Liver (tissue), 9 donors: Measurements from ENCODE around the gene ZP4. TPM values are rescaled to one million over a fixed set of nuclear protein-coding genes. Genes with fewer than 3 reads are reported as not detected.

ENCODE experiments used
- DNase-seq: peaks from one replicate; pipeline ENCODE4 v3.0.0-alpha.2; 2017; ENCODE audit warnings: low spot score
- H3K27ac ChIP-seq, 2 donors: one replicate each; pipeline ENCODE4 v1.7.0; 2013; ENCODE audit warnings: inconsistent platforms in 2 of 2, low read length in 2 of 2, control low read depth in 1 of 2, low read depth in 1 of 2, mild to moderate bottlenecking in 1 of 2
- H3K27me3 ChIP-seq, 4 donors: one replicate each; pipeline versions ENCODE4 v1.6.1 to v1.7.0; 2013; ENCODE audit warnings: low read length in 3 of 4, inconsistent platforms in 1 of 4, mild to moderate bottlenecking in 1 of 4, moderate library complexity in 1 of 4; ENCODE audit not compliant: control insufficient read depth in 4 of 4, insufficient read depth in 4 of 4
- H3K36me3 ChIP-seq, 4 donors: one replicate each; pipeline versions ENCODE4 v1.6.1 to v1.7.0; 2013; ENCODE audit warnings: low read length in 3 of 4, mild to moderate bottlenecking in 3 of 4, low read depth in 1 of 4, moderate library complexity in 1 of 4; ENCODE audit not compliant: control insufficient read depth in 4 of 4, insufficient read depth in 3 of 4
- H3K4me1 ChIP-seq, 4 donors: one replicate each; pipeline versions ENCODE4 v1.6.1 to v1.7.0; 2013; ENCODE audit warnings: low read length in 3 of 4, mild to moderate bottlenecking in 3 of 4, moderate library complexity in 1 of 4; ENCODE audit not compliant: control insufficient read depth in 4 of 4, insufficient read depth in 4 of 4
- H3K4me3 ChIP-seq, 3 donors: one replicate each; pipeline versions ENCODE4 v1.6.1 to v1.7.0; 2013; ENCODE audit warnings: low read length in 3 of 3, control low read depth in 1 of 3, low read depth in 1 of 3, mild to moderate bottlenecking in 1 of 3
- H3K9ac ChIP-seq, 2 donors: one replicate each; pipeline ENCODE4 v1.7.0; 2013; ENCODE audit warnings: low read length in 2 of 2, mild to moderate bottlenecking in 2 of 2, moderate library complexity in 2 of 2, control low read depth in 1 of 2, low read depth in 1 of 2
- H3K9me3 ChIP-seq, 4 donors: one replicate each; pipeline versions ENCODE4 v1.6.1 to v1.7.0; 2013; ENCODE audit warnings: low read length in 3 of 4; ENCODE audit not compliant: control insufficient read depth in 4 of 4
- ATF3 ChIP-seq: IDR thresholded peaks from 2 replicates; pipeline ENCODE4 v1.6.1; 2016; ENCODE audit warnings: antibody characterized with exemption
- CTCF ChIP-seq: fragments of 150-350 bp; IDR thresholded peaks from 2 replicates; pipeline ENCODE4 v1.5.1; 2017; ENCODE audit warnings: improper control_type of control experiment, low read depth, low read length; ENCODE audit not compliant: missing input control
- EGR1 ChIP-seq, 2 donors: IDR thresholded peaks; 2 replicates each; pipeline ENCODE4 v1.6.1; 2016 to 2018; ENCODE audit warnings: antibody characterized with exemption in 2 of 2, low read depth in 2 of 2
- FOXA1 ChIP-seq: IDR thresholded peaks from 2 replicates; pipeline ENCODE4 v1.6.1; 2016; ENCODE audit warnings: antibody characterized with exemption
- FOXA2 ChIP-seq: IDR thresholded peaks from 2 replicates; pipeline ENCODE4 v1.6.1; 2016; ENCODE audit warnings: antibody characterized with exemption
- GABPA ChIP-seq, 2 donors: IDR thresholded peaks in 1 of 2; conservative IDR thresholded peaks in 1 of 2; 2 replicates each; pipeline ENCODE4 v1.6.1; 2016; ENCODE audit warnings: antibody characterized with exemption in 2 of 2, mild to moderate bottlenecking in 1 of 2, moderate library complexity in 1 of 2
- HNF4A ChIP-seq, 2 donors: conservative IDR thresholded peaks; 2 replicates each; pipeline ENCODE4 v1.6.1; 2016; ENCODE audit warnings: antibody characterized with exemption in 2 of 2, mild to moderate bottlenecking in 2 of 2
- HNF4G ChIP-seq: IDR thresholded peaks from 2 replicates; pipeline ENCODE4 v1.6.1; 2016; ENCODE audit warnings: antibody characterized with exemption
- JUND ChIP-seq, 2 donors: IDR thresholded peaks; 2 replicates each; pipeline ENCODE4 v1.6.1; 2016; ENCODE audit warnings: antibody characterized with exemption in 2 of 2
- MAX ChIP-seq: IDR thresholded peaks from 2 replicates; pipeline ENCODE4 v1.6.1; 2016; ENCODE audit warnings: antibody characterized with exemption
- NR2F2 ChIP-seq: IDR thresholded peaks from 2 replicates; pipeline ENCODE4 v1.6.1; 2016; ENCODE audit warnings: antibody characterized with exemption
- RAD21 ChIP-seq, 2 donors: IDR thresholded peaks; 2 replicates each; pipeline ENCODE4 v1.6.1; 2016; ENCODE audit warnings: antibody characterized with exemption in 2 of 2, mild to moderate bottlenecking in 2 of 2
- REST ChIP-seq: IDR thresholded peaks from 2 replicates; pipeline ENCODE4 v1.6.1; 2016; ENCODE audit warnings: antibody characterized with exemption, mild to moderate bottlenecking
- RXRA ChIP-seq, 2 donors: IDR thresholded peaks; 2 replicates each; pipeline ENCODE4 v1.6.1; 2017 to 2018; ENCODE audit warnings: antibody characterized with exemption in 2 of 2, mild to moderate bottlenecking in 1 of 2
- SP1 ChIP-seq: IDR thresholded peaks from 2 replicates; pipeline ENCODE4 v1.6.1; 2018; ENCODE audit warnings: antibody characterized with exemption, mild to moderate bottlenecking
- TAF1 ChIP-seq: conservative IDR thresholded peaks from 2 replicates; pipeline ENCODE4 v1.6.1; 2016; ENCODE audit warnings: antibody characterized with exemption, mild to moderate bottlenecking
- YY1 ChIP-seq: IDR thresholded peaks from 2 replicates; pipeline ENCODE4 v1.6.1; 2016; ENCODE audit warnings: antibody characterized with exemption, mild to moderate bottlenecking
- ZBTB33 ChIP-seq: IDR thresholded peaks from 2 replicates; pipeline ENCODE4 v1.6.1; 2016; ENCODE audit warnings: antibody characterized with exemption
- polyA plus RNA-seq, 2 donors: library from polyadenylated mRNA; stranded (reverse) in 1 of 2; unstranded in 1 of 2; fragments of 200-250 nt in 1 of 2; fragments of >200 nt in 1 of 2; fragmentation: Nextera tagmentation in 1 of 2; extraction: Ambion mirVana in 1 of 2; gene quantifications; one replicate each; pipeline versions ENCODE4 v1.2.1 to v1.2.3, GENCODE V29; 2013 to 2015
- total RNA-seq, 2 donors: library from RNA; depleted of rRNA; stranded (reverse); fragments of >200 nt; gene quantifications; one replicate each; pipeline ENCODE4 v1.2.3, GENCODE V29; 2014
- donor health status: healthy.
- donor health status: healthy.
- donor health status: healthy.
- donor health status: healthy.
- donor health status: healthy.

Gene ZP4
- total and polyA plus RNA-seq, 4 donors, result not detected

- H3K4me1 ChIP-seq, result no peaks in the 10 kb centered on the region
- H3K9me3 ChIP-seq, result no peaks in the 10 kb centered on the region
- TF ChIP-seq NR2F2 (no peak), MAX (no peak), REST (no peak), ATF3 (no peak), RAD21 (IDR thresholded peaks at IDR 0.05) (no peak), EGR1 (IDR thresholded peaks at IDR 0.05; ENCODE audit: low read depth in 2 of 2) (no peak), TAF1 (no peak), HNF4A (conservative IDR thresholded peaks at IDR 0.05) (no peak), HNF4G (no peak), SP1 (no peak), GABPA (IDR thresholded peaks at IDR 0.05 in 1 of 2, conservative IDR thresholded peaks at IDR 0.05 in 1 of 2) (no peak), FOXA1 (no peak), RXRA (IDR thresholded peaks at IDR 0.05) (no peak), CTCF (no peak), YY1 (no peak), ZBTB33 (no peak), FOXA2 (no peak), JUND (IDR thresholded peaks at IDR 0.05) (no peak)
- H3K27me3 ChIP-seq, result peaks cover 0 to 4% (median 1%) of the 10 kb centered on the region in 4 donors
- no peak overlapping the region for H3K27ac ChIP-seq
- no peak overlapping the region for H3K4me3 ChIP-seq
- no peak overlapping the region for H3K9ac ChIP-seq
- H3K36me3 ChIP-seq, result no peaks in the 10 kb centered on the region
- no peak for DNase-seq
These were observed 11.5 kb downstream of the ZP4 start for GRCh38 chr1:237879195-237879594.
